ENCODE data around the gene ARMC2.

The ARMC2 gene

GRCh38 chr6:108941859-108942258 is 93.6 kb downstream of the ARMC2 start:
- DNase-seq, result no peak
- peaks cover 25% of the 10 kb centered on the region for H3K4me1 ChIP-seq
- H3K36me3 ChIP-seq, result no peaks in the 10 kb centered on the region
- no peak for TF ChIP-seq CTCF (IDR thresholded peaks at IDR 0.05; ENCODE audit: low read depth, low read length)
- no peak overlapping the region for H3K4me3 ChIP-seq (ENCODE audit: low read depth, low read length)
- H3K9me3 ChIP-seq, result no peaks in the 10 kb centered on the region
- H3K27me3 ChIP-seq, result no peaks in the 10 kb centered on the region

- DNase-seq, result peak; percentile 29
- no peak for TF ChIP-seq CTCF (IDR thresholded peaks at IDR 0.05; ENCODE audit: low read depth, low read length)
- Histone ChIP-seq H3K27me3 (no peaks in the 10 kb centered on the region), H3K36me3 (no peaks in the 10 kb centered on the region), H3K9me3 (no peaks in the 10 kb centered on the region), H3K4me3 (ENCODE audit: low read depth, low read length) (peak overlapping the region; percentile 12), H3K4me1 (peaks cover 31% of the 10 kb centered on the region)
Measured at GRCh38 chr6:108942556-108943492, 94.6 kb downstream of the ARMC2 start.

- no peak overlapping the region for H3K4me3 ChIP-seq (ENCODE audit: low read depth, low read length)
- H3K9me3 ChIP-seq, result no peaks in the 10 kb centered on the region
- TF ChIP-seq CTCF (IDR thresholded peaks at IDR 0.05; ENCODE audit: low read depth, low read length), result no peak
- H3K36me3 ChIP-seq, result no peaks in the 10 kb centered on the region
- no peaks in the 10 kb centered on the region for H3K27me3 ChIP-seq
- DNase-seq, result no peak
- H3K4me1 ChIP-seq, result peaks cover 43% of the 10 kb centered on the region
Measured at GRCh38 chr6:108944071-108944470, 95.8 kb downstream of the ARMC2 start.

- TF ChIP-seq CTCF (IDR thresholded peaks at IDR 0.05; ENCODE audit: low read depth, low read length), result no peak
- no peak for DNase-seq
- Histone ChIP-seq H3K9me3 (no peaks in the 10 kb centered on the region), H3K4me1 (peaks cover 48% of the 10 kb centered on the region), H3K4me3 (ENCODE audit: low read depth, low read length) (no peak overlapping the region), H3K36me3 (no peaks in the 10 kb centered on the region), H3K27me3 (no peaks in the 10 kb centered on the region)
Measured at GRCh38 chr6:108944707-108945680, 96.8 kb downstream of the ARMC2 start.

GRCh38 chr6:108945681-108946159 is 97.5 kb downstream of the ARMC2 start:
- no peaks in the 10 kb centered on the region for H3K9me3 ChIP-seq
- TF ChIP-seq CTCF (IDR thresholded peaks at IDR 0.05; ENCODE audit: low read depth, low read length), result no peak
- H3K4me1 ChIP-seq, result peaks cover 48% of the 10 kb centered on the region
- no peak overlapping the region for H3K4me3 ChIP-seq (ENCODE audit: low read depth, low read length)
- no peak for DNase-seq
- no peaks in the 10 kb centered on the region for H3K27me3 ChIP-seq
- H3K36me3 ChIP-seq, result no peaks in the 10 kb centered on the region
